MM.1S (cell line): Measurements from ENCODE around the gene PIK3R4.

Experiments
- EZH2 ChIP-seq: fragments of 300-600 bp; sonication (generic); optimal IDR thresholded peaks from 2 replicates; pipeline ENCODE3; 2017; ENCODE audit warnings: low read depth, mild to moderate bottlenecking, antibody characterized with exemption, low read length, mixed read lengths
- EZH2phosphoT487 ChIP-seq: fragments of 300-600 bp; sonication (generic); IDR thresholded peaks from 2 replicates; pipeline ENCODE4 v1.6.1; 2018; ENCODE audit warnings: antibody characterized with exemption, low read length
- TF ChIP-seq, protein P1 (sequence below): fragments of 300-600 bp; sonication (generic); IDR thresholded peaks from 2 replicates; pipeline ENCODE4 v1.5.1; 2016; ENCODE audit warnings: antibody characterized with exemption, low read length, mixed read lengths

DNA sequence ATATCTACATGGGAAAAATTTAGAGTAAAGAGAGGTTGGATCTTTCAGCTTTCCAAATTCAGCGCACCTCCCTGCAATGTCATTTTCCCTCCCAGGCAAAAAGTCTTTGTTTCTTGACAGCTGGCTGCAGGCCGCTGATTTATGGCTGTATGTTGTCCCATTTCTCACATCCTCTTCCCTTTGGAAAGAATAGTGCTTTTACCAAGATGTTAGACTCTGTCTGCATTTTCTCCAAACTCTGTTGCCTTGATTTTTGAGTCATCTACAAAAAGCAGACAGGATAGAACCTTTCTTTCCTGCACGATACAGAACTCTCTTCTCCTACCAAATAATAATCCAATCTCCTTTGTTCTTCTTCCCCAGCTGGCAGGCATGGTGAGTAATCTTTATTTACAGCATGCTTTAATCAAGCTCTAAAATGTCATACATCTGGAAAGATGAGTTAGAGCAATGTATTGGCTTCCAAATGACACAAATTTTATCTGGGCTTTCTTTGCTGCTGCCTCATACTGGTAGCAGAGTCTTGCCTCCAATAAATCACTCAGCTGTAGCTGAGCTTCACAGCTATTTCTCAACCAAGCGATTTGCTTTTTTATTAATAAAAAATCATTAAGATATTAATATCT is 101.9 kb downstream of the PIK3R4 start:
- no peak for TF ChIP-seq EZH2
- TF ChIP-seq, protein P1, sequence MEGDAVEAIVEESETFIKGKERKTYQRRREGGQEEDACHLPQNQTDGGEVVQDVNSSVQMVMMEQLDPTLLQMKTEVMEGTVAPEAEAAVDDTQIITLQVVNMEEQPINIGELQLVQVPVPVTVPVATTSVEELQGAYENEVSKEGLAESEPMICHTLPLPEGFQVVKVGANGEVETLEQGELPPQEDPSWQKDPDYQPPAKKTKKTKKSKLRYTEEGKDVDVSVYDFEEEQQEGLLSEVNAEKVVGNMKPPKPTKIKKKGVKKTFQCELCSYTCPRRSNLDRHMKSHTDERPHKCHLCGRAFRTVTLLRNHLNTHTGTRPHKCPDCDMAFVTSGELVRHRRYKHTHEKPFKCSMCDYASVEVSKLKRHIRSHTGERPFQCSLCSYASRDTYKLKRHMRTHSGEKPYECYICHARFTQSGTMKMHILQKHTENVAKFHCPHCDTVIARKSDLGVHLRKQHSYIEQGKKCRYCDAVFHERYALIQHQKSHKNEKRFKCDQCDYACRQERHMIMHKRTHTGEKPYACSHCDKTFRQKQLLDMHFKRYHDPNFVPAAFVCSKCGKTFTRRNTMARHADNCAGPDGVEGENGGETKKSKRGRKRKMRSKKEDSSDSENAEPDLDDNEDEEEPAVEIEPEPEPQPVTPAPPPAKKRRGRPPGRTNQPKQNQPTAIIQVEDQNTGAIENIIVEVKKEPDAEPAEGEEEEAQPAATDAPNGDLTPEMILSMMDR: no peak
- no peak for TF ChIP-seq EZH2phosphoT487
